NCI-H446 treated with DMSO at 0.1 percent for 48 hours (cell line): ENCODE data around the gene LIMCH1.
A peak's percentile ranks its signal among the peaks of the same experiment; 100 is the strongest.
"Not testable (repeated sequence)": the region's sequence is repeated elsewhere in the genome, so short reads cannot be mapped to it uniquely, and the experiment has no call there.

Source experiments
- DNase-seq: peaks from one replicate; lab custom pipeline; 2025; lab: John Stamatoyannopoulos, UW

LIMCH1 gene

DNA sequence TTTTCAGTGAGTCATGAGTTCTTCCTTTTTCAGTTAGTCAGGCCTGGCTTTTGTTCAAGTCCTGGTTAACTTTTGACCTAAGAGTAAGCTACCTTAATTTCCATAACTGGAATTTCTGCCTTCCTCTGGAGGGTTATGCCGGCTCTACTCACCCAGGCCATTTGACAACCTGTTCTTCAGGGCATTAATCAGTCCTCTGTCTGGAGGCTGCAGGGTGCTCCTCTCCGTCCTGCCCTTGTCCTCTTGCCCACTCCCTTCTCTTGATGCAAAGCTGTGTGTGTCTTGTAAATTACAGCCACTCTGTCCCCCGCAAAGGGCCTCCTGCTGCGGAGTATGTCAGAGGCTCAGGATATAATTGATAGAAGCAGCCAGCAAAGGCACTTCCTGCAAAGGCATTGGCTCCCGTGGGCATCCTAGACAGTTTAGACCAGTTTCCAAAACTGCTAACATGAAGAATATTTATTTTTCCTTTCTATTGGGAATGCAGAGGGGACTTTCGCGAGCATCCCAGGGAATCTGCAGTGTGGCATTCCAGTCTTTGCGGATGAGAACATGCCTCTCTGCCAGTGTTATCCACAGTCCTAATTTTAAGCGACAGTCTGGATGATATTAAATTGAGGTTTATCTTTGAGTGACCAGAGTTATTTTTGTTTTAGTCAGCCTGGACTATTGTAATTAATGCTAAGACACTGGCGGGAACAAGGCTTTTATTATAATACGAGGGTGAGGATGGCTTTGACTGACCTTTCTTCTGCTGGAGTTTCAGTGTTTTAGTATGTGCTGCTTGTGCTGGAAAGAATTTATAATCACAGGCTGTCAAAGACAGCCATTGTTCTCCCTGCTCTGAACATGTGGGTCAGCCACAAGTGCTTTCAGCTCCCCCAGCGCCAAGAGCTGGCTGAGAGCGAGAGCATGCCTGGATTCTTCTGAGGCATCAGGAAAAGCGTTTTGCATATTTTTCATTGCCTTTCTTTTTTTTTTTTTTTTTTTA, 74.2 kb downstream of the LIMCH1 start:
- DNase-seq, result peak; percentile 63

DNA sequence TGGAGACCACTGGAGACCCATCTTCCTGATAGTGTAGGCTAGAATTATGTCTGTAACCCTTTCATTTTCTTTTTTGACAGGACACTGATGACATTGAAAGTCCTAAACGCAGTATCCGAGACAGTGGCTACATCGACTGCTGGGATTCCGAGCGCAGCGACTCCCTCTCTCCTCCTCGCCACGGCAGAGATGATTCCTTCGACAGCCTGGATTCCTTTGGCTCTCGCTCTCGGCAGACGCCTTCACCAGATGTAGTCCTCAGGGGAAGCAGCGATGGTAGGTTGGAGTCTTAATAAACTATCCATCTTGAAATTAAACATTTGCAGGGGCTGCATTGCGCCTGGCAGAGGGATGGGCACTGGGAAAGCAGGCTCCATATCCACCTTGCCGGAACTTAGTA, 75.4 kb downstream of the LIMCH1 start:
- DNase-seq, result no peak

DNA sequence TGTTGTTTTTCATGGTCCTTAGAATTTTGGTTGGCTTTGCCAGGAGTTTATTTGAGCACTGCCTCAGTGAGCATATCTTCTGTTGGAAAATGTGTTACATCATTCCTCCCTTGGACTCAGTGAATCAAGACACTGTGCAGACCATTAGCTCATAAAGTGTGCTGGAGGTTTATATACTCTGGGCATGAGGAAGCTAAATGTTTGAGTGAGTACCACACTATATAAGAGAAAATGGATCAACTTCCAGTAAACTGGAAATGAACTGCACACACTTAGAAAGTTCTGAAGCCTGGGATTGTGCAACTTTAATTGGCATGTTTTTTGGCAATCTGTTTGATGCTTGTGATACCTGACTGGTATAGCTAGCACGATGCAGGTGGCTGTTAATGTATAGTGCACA, 75.9 kb downstream of the LIMCH1 start:
- DNase-seq, result no peak

DNA sequence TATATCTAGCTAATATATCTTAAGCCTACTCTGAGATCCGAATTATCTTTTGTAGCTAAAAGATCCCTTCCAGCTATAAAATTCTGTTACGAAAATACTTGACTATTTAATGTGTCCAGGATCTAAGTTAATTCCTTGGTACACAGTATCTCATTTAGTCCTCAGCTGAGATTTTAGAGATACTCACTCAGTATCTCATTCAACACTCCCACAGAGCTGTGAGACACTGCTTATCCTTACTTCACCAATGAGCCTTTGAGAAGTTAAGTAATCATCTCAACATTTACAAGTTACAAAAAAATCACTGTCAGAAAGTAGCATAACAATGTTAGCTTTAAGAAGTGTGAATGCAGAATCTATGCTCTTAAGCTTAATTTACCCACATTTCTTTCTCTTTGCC, 76.6 kb downstream of the LIMCH1 start:
- no peak for DNase-seq

DNA sequence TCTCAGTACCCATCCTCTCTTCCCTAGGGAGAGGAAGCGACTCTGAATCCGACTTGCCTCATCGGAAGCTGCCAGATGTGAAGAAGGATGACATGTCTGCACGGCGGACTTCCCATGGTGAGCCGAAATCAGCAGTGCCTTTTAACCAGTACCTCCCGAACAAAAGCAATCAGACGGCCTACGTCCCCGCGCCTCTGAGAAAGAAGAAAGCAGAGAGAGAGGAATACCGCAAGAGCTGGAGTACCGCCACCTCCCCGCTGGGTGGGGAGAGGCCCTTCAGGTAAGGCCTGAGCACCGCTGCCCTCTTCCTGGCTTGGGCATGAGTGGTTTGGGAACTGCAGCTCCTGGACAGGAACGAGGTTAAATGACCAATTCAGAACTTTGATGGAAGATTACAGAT, 81.2 kb downstream of the LIMCH1 start:
- no peak for DNase-seq

DNA sequence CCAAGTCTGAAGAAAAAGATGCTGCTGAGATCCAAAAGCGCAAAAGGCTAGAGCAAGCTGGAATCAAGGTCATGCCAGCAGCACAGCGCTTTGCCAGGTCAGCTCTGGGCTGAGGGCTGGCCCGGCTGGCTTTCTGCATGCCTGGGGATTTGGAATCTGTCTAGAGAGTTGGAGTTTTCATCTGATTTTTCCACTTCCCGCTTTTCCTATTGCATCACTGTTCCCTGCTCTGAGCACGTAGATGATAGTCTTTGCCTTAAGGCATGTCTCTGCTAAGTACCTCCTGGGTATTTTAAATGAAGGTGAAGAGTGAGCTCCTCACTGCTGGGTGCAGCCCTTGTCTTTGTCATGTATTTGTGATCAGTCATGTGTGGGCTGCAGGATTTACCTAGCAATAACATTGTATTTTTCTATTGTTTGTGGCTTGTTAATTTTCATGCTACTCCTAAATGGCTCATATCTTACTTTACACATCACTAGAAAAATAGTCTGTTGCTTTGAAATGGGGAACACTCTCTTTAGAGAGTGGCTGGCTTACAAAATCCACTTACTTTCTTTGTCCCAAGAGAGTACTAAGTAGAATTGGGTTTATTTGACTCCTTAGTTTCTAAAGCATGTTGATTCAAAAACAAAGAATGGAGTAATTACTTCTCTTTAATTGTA, 82.8 kb downstream of the LIMCH1 start:
- no peak for DNase-seq

DNA sequence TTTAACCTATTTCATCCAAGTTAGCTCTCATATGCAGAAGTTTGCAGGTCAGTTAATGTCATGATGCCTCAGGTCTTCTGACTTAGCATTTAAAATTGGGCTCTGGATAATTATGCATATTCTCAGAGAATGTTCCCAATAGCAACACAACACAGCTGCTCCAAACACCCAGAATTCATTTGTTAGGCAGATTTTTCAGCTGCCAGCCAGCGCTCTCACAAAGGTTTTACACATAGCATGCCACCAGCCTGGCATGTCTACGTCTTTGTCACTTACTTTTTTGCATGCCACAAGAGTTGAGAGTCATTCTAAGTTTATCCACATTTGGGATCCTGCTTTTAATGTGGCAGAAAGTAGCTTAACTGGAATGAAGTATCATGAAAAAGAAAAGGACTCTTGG, 84.8 kb downstream of the LIMCH1 start:
- DNase-seq, result no peak

DNA sequence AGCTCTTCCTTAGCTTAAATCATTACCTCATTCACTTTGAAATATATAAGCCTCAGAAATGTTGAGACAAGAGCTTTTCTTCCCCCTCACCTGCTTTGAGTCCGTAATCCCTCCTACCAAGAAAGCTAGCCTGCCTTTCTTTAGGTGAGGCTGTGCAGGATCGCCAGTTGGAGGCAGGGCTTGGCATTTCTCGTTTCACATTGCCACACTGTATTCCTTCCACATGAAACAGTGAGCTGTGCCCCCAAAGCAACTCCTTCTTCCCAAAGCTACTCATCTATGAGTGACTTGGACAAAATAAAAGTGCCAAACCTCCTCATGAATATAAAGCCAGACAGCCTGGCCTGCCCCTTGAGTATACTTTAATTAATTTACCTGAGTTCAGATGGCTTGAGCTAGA, 86.8 kb downstream of the LIMCH1 start:
- no peak for DNase-seq

DNA sequence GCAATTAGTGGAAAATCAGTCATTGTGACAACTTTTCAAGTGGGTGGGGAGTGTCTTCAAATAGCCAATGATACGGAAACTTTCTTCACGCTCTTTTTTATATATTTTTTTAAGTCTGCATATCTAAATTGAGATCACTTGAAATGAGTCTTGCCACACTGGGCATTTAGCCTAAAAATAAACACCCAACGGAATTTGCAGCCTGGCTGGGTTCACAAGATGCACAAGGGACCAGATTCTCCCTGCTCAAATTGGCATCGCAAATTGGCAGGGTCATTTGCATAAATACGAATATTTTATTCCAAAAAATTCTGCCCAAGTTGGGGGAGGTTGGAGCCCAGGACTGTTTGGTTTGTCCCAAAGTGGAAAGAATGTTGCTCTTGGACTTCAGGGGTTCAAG, 87.6 kb downstream of the LIMCH1 start:
- DNase-seq, result no peak

DNA sequence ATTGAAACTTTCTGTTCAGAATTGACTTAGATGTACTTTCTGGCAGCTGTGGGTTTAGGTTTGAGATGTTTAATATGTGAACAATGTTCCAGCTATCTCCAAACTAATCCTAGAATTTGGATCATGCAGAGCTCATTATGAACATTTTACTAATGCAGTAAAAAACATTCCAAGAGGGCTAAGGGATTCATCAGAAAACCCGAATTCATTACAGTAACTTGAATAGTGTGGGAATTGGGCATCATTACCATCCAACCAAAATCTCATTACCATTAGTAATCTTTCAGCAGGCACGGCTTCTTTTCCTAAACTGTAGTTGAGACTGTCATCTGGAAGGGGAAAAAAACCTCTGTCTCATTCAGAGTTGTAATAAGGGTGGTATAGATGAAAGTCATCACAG, 91.0 kb downstream of the LIMCH1 start:
- no peak for DNase-seq

DNA sequence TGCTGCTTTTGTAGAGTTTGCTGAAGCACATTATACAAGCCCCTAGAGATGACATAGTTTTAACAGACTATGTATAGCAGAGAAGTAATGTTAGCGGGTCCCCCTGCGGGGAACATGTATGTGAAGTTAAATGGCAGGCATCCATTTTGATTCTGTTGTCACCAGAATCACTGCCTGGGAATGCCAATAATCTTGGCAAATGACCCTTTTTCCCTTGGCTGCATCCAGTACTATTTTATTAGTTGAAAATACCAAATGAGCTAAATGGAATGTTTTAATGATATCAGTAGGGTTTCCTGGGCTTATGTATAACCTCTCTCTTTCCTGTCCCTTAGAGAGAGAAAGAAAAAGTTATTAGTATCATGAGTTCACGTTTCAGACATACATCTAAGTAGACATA, 93.6 kb downstream of the LIMCH1 start:
- no peak for DNase-seq

DNA sequence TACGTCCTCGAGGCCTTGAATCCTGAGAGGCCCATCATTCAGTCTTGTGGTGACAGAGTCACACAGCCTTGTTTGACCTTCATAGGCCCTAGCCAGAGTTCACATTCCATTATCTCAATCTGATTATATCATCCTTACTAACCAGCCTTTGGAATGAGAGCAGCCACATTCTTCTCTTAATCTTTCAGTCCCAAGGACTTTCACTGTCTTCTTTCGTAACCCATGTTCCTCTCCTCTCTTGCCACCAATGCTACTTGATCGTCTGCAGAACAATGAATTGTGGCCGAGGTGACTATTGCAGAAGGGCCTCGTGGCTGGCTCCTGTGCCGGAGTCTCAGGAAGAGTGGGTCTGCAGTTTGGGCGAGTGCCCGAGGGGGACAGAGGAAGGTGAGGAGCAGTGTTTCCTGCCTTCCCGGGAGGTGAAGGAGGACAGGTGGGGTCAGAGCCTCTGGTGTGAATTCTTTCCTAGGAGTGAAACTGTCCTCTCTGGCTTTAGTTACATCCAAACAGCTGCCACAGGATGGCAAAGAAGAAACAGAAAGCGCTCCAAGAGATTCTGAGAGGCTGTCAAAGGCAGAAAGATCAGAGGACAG, 94.6 kb downstream of the LIMCH1 start:
- DNase-seq, result no peak

DNA sequence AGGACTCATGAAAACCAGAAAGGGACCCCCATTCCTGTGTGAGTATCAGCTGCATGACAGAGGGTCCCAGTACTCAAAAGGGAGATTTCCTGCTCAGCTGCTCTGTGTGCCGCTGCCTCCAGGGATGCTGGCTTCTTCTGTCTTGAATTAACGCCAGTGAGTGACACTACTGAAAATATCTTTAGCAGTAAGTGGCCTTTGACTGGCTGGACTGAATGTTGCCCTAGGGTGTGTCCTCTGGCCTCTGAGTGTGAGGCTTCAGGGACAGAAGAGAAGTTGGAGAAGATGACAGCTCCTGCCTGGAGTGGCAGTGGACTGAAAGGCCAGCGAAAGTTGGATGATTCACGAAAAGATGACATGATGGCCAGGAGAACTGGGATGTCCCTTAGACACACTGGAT, 95.4 kb downstream of the LIMCH1 start:
- no peak for DNase-seq

DNA sequence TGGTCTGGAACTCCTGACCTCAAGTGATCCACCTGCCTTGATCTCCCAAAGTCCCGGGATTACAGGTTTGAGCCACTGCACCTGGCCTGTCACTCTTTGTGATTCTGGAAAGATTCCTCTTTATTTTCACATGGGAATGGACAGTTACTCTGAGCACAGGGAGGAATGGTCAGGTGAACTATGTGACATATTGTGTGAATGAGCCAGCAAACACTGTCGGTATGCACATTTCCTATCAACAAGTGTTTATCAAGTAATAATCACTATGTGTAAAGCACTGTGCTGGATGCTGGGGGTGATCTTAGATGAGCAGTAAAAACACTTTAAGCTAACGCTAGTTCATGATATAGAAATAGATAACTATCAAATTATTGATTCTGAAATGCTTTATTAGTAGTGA, 97.5 kb downstream of the LIMCH1 start:
- DNase-seq, result no peak

DNA sequence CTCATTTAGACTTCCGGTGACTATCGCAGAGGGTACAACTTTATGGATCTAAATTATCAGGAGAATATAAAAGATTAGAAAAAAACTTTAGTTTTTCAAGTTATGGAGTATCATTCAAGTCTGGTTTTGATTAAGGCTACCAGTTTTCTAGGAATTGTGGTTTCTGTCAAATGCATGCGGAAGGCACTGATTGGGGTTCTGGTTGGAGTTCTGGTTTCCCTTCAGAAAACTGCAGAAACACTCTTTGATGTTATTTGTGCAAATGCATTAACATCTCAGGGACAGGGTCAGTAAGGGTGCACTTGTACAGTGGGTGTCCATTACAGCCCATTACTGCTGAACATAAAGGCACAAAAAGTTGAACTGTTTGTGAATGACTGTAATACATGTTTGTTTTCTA, 100.2 kb downstream of the LIMCH1 start:
- DNase-seq, result no peak

DNA sequence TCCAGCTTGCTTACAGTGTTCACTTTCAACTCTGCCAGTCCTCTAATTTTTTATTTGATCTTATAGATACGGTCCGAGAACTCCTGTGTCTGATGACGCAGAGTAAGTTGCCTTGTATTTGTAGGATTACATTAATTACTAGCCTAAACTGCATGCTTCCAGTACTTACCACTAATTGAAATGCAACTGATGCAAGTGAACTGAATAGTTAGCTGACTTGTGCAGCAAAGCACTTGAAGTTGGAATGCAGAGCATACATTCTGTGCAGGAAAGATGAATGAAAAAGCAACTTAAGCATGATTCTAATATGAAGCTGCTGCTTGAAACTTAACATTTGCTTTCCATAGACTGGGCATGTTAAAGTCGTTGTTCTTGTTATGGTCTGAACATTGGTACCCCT, 100.9 kb downstream of the LIMCH1 start:
- DNase-seq, result no peak

DNA sequence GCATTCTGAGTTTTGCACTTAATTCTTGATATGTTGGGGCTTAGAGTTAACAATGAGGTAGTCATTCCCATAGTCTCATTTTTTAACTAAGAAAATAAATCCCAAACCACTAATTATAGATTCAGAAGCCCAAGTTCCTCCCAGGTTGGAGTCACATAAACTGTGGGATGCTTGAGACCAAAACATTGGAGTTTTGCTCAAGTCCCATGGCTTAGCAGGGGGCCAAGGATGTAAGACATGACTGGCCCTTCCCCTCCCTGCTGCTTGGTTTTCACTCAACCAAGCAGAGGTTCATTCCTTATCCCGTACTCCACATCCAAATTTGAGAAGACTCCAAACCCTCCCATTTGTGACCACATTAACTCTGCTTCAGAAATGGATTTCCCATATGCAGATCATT, 101.3 kb downstream of the LIMCH1 start:
- DNase-seq, result no peak

DNA sequence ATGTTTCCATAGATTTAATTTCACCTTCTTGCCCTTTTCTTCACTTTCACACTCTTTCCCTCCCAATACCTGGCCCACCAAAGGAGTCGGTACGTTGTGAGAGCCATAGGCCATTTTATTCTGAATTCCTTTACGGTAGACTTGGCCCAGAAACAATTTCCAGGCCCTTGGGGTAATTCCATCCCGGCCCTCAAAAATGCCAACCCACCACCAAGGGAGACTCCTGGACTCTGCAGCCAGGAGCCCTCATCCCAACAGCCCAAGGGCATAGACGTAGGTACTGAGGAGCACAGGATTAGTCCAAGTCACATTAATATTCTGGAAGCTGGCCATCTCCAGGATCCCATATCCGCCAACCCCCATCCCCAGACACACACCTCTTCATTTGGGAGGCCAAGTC, 102.9 kb downstream of the LIMCH1 start:
- no peak for DNase-seq

DNA sequence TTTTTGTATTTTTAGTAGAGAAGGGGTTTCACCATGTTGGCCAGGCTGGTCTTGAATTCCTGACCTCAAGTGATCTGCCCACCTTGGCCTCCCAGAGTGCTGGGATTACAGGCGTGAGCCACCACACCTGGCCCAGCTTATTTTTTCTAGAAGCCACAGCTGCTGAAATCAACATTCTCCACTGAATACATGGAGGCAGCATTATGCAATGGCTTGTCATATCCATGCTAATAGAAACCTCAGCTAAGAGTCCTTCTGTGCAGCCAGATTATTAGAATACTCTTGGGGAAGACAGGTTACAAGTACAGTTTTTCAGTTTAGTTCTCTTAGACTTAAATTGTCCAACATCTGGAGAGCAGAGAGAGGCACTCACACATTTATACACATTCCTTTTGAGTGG, 104.8 kb downstream of the LIMCH1 start:
- DNase-seq, result not testable (repeated sequence)

DNA sequence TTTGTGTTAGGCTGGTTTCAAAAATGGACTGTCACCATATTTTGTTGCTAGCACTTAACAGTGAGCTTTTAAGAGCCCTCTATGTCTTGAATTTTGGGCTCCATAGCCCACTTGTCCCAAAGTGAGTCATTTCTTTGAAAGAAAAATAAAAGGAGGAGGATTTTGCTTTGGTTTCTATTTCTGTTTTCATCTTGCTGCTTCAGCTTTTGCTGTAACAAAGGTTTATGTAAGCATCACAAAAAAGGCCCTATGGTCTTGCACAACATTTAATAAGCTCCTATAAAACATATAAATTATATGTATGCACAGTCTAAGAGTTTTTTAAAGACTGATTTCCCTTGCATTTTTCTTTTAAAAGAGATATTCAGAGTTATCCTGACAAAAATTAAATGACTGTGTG, 105.4 kb downstream of the LIMCH1 start:
- DNase-seq, result no peak

DNA sequence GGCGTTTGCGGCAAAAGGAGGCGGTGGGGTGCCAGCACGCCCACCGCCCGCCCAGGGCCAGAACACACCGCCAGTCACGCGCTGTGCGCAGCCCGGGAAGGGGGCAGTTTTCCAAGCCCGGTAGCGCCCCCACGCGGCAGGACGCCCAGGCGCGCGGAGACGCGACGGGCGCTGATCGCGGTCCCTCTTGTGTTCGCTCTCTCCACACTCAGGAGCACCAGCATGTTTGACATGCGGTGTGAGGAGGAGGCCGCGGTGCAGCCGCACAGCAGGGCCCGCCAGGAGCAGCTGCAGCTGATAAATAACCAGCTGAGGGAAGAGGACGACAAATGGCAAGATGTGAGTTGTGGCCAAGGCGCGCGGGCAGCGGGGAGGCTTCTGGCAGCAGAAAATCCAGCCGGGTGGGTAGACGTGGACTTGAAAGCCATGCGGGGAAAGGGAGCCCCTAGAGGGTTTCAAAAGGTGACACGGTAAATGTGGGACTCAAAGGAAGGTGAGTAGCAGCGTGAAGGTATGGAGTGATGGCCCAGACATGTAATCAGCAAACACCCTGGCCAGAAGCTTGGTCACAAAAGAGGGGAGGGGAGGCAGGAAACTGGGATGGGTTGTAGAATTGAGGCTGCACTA, 106.4 kb downstream of the LIMCH1 start:
- no peak for DNase-seq

DNA sequence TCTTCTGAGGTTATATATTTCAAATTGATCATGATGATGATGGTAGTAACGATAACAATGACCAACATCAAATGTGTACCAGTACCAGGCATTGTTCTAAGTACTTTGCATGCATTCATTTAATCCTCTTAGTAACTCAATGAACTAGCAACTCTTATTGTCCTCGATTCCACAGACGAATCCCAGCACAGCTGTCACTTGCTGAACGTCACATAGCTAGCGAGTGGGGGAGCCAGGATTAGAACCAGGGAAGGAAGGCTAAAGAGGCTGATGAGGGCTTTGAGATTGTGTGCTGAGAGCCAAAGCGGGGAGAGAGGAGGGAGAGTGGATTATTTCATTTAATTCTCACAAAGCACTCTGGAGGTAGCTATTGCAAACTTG, 106.9 kb downstream of the LIMCH1 start:
- no peak for DNase-seq
